ENCODE data around the gene ECI2. TPM values are rescaled to one million over a fixed set of nuclear protein-coding genes. Genes with fewer than 3 reads are reported as not detected.

The ECI2 gene
- total RNA-seq, 4 donors from 2014 or later, result 11.7 to 38.0 (median 19.1) TPM

DNA sequence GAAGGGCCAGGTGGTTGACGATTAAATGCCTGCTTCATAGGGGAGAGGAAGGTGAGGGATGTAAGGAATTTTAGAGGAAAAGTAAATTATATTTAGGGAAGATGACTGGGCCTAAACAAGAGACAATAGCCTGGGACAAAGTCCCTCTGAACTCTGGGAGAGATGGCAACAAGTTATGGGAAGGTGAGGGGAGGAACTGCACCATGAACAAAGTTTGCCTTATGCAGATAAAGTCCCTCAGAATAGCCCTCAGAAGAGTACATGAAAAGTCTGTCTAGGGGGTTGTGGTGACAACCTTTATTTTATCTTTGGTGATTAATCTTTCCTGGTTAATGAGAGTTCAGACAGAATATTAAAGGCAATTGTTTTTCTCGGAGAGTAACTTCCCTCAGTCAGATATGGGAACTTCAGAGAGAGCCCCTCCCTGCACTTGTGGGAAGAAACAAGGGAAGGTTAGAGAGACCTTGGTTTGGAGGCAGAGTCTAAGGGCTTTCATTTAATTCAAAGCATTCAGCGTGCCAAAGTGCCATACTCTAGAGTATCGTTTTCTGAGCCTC is 29.3 kb downstream of the ECI2 start:
- Histone ChIP-seq H3K9me3 (no peaks in the 10 kb centered on the region), H3K4me1 (peaks cover 0 to 13% (median 0%) of the 10 kb centered on the region in 3 donors), H3K36me3 (no peaks in the 10 kb centered on the region), H3K27ac (no peak overlapping the region), H3K27me3 (no peaks in the 10 kb centered on the region), H3K4me3 (no peak overlapping the region)
- TF ChIP-seq POLR2A (IDR thresholded peaks at IDR 0.05), result no peak
- WGBS, 2 donors, result 78 to 86% methylated on average over 4 of the region's 4 CpGs
- intact Hi-C loops (cut with DNase I), result no loop called here
- no peak for DNase-seq

DNA sequence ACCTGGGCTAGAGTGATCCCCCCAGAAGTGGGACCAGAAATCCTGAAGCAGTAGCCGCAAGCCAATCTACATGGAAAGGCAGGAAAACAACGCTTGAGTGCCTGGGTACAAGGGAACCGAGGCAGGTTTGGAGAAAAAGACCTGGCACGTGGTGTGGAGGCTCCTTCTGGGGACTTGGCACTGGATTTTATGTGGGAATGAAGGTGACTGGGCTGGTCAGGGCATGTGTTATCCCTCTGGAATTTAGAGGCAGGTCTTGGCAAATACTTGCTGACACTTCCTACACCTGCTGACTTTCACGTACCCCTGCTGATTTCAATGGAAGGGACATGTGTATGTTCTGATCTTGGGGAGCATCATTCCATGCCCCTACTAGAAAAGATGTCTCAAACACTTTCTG is 31.4 kb downstream of the ECI2 start:
- H3K27me3 ChIP-seq, result no peaks in the 10 kb centered on the region
- no peaks in the 10 kb centered on the region for H3K9me3 ChIP-seq
- H3K4me1 ChIP-seq, result peaks cover 0 to 8% (median 0%) of the 10 kb centered on the region in 3 donors
- intact Hi-C loops (cut with DNase I), result no loop called here
- no peak for DNase-seq
- H3K36me3 ChIP-seq, result no peaks in the 10 kb centered on the region
- no peak overlapping the region for H3K4me3 ChIP-seq
- WGBS, 2 donors, result 44 to 50% methylated on average over 5 of the region's 5 CpGs
- no peak overlapping the region for H3K27ac ChIP-seq
- no peak for TF ChIP-seq POLR2A (IDR thresholded peaks at IDR 0.05)
- TF ChIP-seq CTCF (IDR thresholded peaks at IDR 0.05), result no peak

- 57 to 64% methylated on average over 4 to 6 of the region's 6 CpGs for WGBS, 2 donors
- Histone ChIP-seq H3K27me3 (no peaks in the 10 kb centered on the region), H3K4me1 (peaks cover 0 to 8% (median 0%) of the 10 kb centered on the region in 3 donors), H3K4me3 (no peak overlapping the region), H3K9me3 (no peaks in the 10 kb centered on the region), H3K36me3 (no peaks in the 10 kb centered on the region), H3K27ac (no peak overlapping the region)
- intact Hi-C loops (cut with DNase I), result no loop called here
- no peak for DNase-seq
- no peak for TF ChIP-seq CTCF (IDR thresholded peaks at IDR 0.05)
- TF ChIP-seq POLR2A (IDR thresholded peaks at IDR 0.05), result no peak
Observed at GRCh38 chr6:4102687-4103244, 32.6 kb downstream of the ECI2 start.

DNA sequence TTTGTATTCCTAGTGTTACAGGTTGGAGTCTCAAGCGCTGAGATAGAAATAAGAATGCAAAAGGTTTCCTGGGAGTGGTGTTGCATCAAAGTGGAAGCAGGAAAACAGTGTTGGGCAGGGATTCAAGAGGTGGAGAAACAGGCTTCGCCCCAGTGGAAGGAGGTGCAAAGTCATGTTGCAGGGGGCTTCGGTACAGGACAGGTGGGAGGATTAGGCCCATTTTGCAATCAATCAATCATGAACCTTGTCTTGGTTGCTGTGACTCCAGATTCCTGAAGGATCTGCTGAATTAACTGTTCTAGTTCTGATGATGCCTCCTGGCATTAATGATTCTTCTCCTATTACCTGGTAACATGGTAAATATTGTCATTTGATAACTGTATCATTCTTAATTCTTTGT is 34.1 kb downstream of the ECI2 start:
- no peaks in the 10 kb centered on the region for H3K36me3 ChIP-seq
- no peaks in the 10 kb centered on the region for H3K9me3 ChIP-seq
- no peak overlapping the region for H3K27ac ChIP-seq
- H3K27me3 ChIP-seq, result no peaks in the 10 kb centered on the region
- peaks cover 0 to 8% (median 0%) of the 10 kb centered on the region in 3 donors for H3K4me1 ChIP-seq
- H3K4me3 ChIP-seq, result no peak overlapping the region
- intact Hi-C loops (cut with DNase I), result no loop called here
- 46 to 55% methylated on average over 3 of the region's 3 CpGs for WGBS, 2 donors
- no peak for TF ChIP-seq POLR2A (IDR thresholded peaks at IDR 0.05)
- no peak for TF ChIP-seq CTCF (IDR thresholded peaks at IDR 0.05)
- DNase-seq, result no peak

DNA sequence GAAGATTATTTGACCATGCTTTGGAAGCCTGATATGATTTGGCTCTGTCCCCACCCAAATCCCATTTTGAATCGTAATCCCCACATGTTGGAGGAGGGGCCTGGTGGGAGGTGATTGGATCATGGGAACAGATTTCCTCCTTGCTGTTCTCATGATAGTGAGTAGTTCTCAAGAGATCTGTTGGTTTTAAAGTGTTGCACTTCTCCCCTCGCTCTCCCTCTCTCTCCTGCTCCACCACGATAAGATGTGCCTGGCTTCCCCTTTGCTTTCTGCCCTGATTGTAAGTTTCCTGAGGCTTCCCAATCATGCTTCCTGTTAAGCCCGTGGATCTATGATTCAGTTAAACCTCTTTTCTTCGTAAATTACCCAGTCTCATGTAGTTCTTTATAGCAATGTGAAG is 34.7 kb downstream of the ECI2 start:
- no peak for DNase-seq
- Histone ChIP-seq H3K27me3 (no peaks in the 10 kb centered on the region), H3K36me3 (no peaks in the 10 kb centered on the region), H3K27ac (no peak overlapping the region), H3K4me3 (no peak overlapping the region), H3K4me1 (peaks cover 0 to 8% (median 0%) of the 10 kb centered on the region in 3 donors), H3K9me3 (no peaks in the 10 kb centered on the region)
- 76 to 84% methylated on average over 5 of the region's 5 CpGs for WGBS, 2 donors
- no peak for TF ChIP-seq CTCF (IDR thresholded peaks at IDR 0.05)
- no peak for TF ChIP-seq POLR2A (IDR thresholded peaks at IDR 0.05)
- intact Hi-C loops (cut with DNase I), result no loop called here

All from esophagus squamous epithelium (tissue), 5 donors.